Measurements from ENCODE around the gene RMDN3. TPM values are rescaled to one million over a fixed set of nuclear protein-coding genes. Genes with fewer than 3 reads are reported as not detected.

Gene RMDN3
- polyA plus RNA-seq, 2 of the 4 experiments (the other 2 are of a cell fraction), result 15.4 to 16.9 TPM

GRCh38 chr15:40746916-40747418 lies 8.1 kb downstream of the RMDN3 start:
- 66% methylated on average over 3 of the region's 3 CpGs for WGBS (ENCODE audit: missing lambda C conversion rate)
- POLR2A ChIA-PET, result interaction anchor here (0.7 to 1.0 kb wide), 2 partner anchors 41 to 148 kb away, joined by 3 to 5 read pairs; partner anchors contain the start of gene VPS18
- peak in 1 of 2 experiments; percentile 13; a peak in 1 of 6 replicates for ATAC-seq

GRCh38 chr15:40744815-40745152 lies 10.3 kb downstream of the RMDN3 start:
- POLR2A ChIA-PET, result interaction anchor here (1.0 kb wide), 1 partner anchor 149 kb away, joined by 4 read pairs; the partner anchor contains the start of gene VPS18
- DNase-seq (ENCODE audit: low read depth in 1 of 2, low spot score in 1 of 2) (no peak), ATAC-seq (no peak), FAIRE-seq (no peak)
- TF ChIP-seq FOXS1 (CRISPR knock-in tag; IDR thresholded peaks at IDR 0.05), result no peak
- TF ChIP-seq FOSB (CRISPR knock-in tag; IDR thresholded peaks at IDR 0.05), result no peak
- TF ChIP-seq ESRRA (IDR thresholded peaks at IDR 0.05; ENCODE audit: borderline replicate concordance, low read length), result no peak
- TF ChIP-seq NFE2L2 (conservative IDR thresholded peaks at IDR 0.05; ENCODE audit: low read length), result no peak
- TF ChIP-seq JUNB (IDR thresholded peaks at IDR 0.05), result no peak
- no peak for TF ChIP-seq EP300 (IDR thresholded peaks at IDR 0.05)
- no peak for TF ChIP-seq NPAS2 (CRISPR knock-in tag; IDR thresholded peaks at IDR 0.05; ENCODE audit: borderline replicate concordance)
- no peak for TF ChIP-seq HES2 (IDR thresholded peaks at IDR 0.05)
- TF ChIP-seq, protein P1, sequence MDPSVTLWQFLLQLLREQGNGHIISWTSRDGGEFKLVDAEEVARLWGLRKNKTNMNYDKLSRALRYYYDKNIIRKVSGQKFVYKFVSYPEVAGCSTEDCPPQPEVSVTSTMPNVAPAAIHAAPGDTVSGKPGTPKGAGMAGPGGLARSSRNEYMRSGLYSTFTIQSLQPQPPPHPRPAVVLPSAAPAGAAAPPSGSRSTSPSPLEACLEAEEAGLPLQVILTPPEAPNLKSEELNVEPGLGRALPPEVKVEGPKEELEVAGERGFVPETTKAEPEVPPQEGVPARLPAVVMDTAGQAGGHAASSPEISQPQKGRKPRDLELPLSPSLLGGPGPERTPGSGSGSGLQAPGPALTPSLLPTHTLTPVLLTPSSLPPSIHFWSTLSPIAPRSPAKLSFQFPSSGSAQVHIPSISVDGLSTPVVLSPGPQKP (IDR thresholded peaks at IDR 0.05; ENCODE audit: low read depth, low read length), result no peak
- H3K4me3 ChIP-seq, result no peak overlapping the region
- CTCF ChIA-PET, result interaction anchor here (0.6 to 2.9 kb wide), 13 partner anchors 9 to 391 kb away, joined by 3 to 15 read pairs (median 4); partner anchors contain the start of gene RHOV
- no peaks in the 10 kb centered on the region for H3K9me3 ChIP-seq
- H3K4me2 ChIP-seq, result no peak overlapping the region
- peak overlapping the region in 1 of 2 experiments; percentile 8; a peak in 2 of 6 replicates for H3K27ac ChIP-seq
- peaks cover 14% of the 10 kb centered on the region for H3K4me1 ChIP-seq
- 93% methylated on average over 5 of the region's 5 CpGs for WGBS (ENCODE audit: missing lambda C conversion rate)

More at GRCh38 chr15:40746916-40747418, 8.1 kb downstream of the RMDN3 start:
- H3K9me3 ChIP-seq, result no peaks in the 10 kb centered on the region
- H3K4me1 ChIP-seq, result peaks cover 14% of the 10 kb centered on the region
- DNase-seq (ENCODE audit: low read depth in 1 of 2, low spot score in 1 of 2) (no peak), FAIRE-seq (no peak)
- H3K4me3 ChIP-seq, result no peak overlapping the region
- no peak for TF ChIP-seq POLR2AphosphoS2 (conservative IDR thresholded peaks at IDR 0.05; ENCODE audit: low read length)
- peak in 1 of 2 experiments; percentile 27; a peak in 1 of 4 replicates for TF ChIP-seq CEBPB (IDR thresholded peaks at IDR 0.05)
- no peak overlapping the region for H3K27ac ChIP-seq
- CTCF ChIA-PET, result interaction anchor here (0.7 to 2.9 kb wide), 20 partner anchors 11 to 149 kb away, joined by 3 to 17 read pairs (median 5); partner anchors contain the start of genes GCHFR and VPS18
- H3K4me2 ChIP-seq, result no peak overlapping the region

GRCh38 chr15:40743921-40744814 lies 10.9 kb downstream of the RMDN3 start:
- CTCF ChIA-PET, result interaction anchor here (0.6 to 2.9 kb wide), 11 partner anchors 8 to 183 kb away, joined by 3 to 15 read pairs (median 4); partner anchors contain the start of gene RHOV
- DNase-seq (ENCODE audit: low read depth in 1 of 2, low spot score in 1 of 2) (peak in 1 of 2 experiments; percentile 56), FAIRE-seq (no peak), ATAC-seq (peak; percentile 58 to 75)
- TF ChIP-seq HOXA7 (CRISPR knock-in tag; IDR thresholded peaks at IDR 0.05) (no peak), MAX (IDR thresholded peaks at IDR 0.05) (0 out of 2 replicates have a peak, but pooled peaks have one; percentile 31), FOSB (CRISPR knock-in tag; IDR thresholded peaks at IDR 0.05) (no peak), CEBPB (IDR thresholded peaks at IDR 0.05) (peak in 1 of 2 experiments; percentile 70; a peak in 2 of 4 replicates), MAFK (IDR thresholded peaks at IDR 0.05; ENCODE audit: partially characterized antibody) (peak; percentile 61), BHLHE40 (IDR thresholded peaks at IDR 0.05; ENCODE audit: low read depth, low read length) (0 out of 2 replicates have a peak, but pooled peaks have one; percentile 18), JUNB (IDR thresholded peaks at IDR 0.05) (0 out of 2 replicates have a peak, but pooled peaks have one; percentile 13), FOSL2 (IDR thresholded peaks at IDR 0.05) (no peak), FOSL2 (CRISPR knock-in tag; IDR thresholded peaks at IDR 0.05) (peak; percentile 58; the same call in 1 of the 2 replicates)
- Histone ChIP-seq H3K4me2 (peak overlapping the region; percentile 43; the same call in 1 of the 3 replicates), H3K27ac (peak overlapping the region in 1 of 2 experiments; percentile 8; a peak in 2 of 6 replicates), H3K4me1 (peaks cover 14% of the 10 kb centered on the region), H3K9me3 (no peaks in the 10 kb centered on the region), H3K4me3 (no peak overlapping the region)
- WGBS (ENCODE audit: missing lambda C conversion rate), result 71% methylated on average over 11 of the region's 12 CpGs
- POLR2A ChIA-PET, result interaction anchor here (1.0 kb wide), 1 partner anchor 150 kb away, joined by 4 read pairs; the partner anchor contains the start of gene VPS18
